CD14-positive monocyte (primary cell): ENCODE data around the gene LY86. TPM values are rescaled to one million over a fixed set of nuclear protein-coding genes. Genes with fewer than 3 reads are reported as not detected.

Experiments
- DNase-seq, 3 donors: peaks; one replicate each; pipeline ENCODE4 v3.0.0-alpha.2; 2011 to 2022
- H2AFZ ChIP-seq: 2 replicates; pipeline ENCODE4 v1.6.0; 2012; ENCODE audit warnings: mild to moderate bottlenecking, low read depth, low read length, inconsistent platforms; ENCODE audit not compliant: insufficient read depth, poor library complexity, severe bottlenecking
- H3K27ac ChIP-seq, 2 donors: 1 replicate in 1 of 2; 2 replicates in 1 of 2; pipeline ENCODE4 v1.5.1; 2012 to 2013; ENCODE audit warnings: low read length in 2 of 2, control low read depth in 1 of 2, inconsistent platforms in 1 of 2, low read depth in 1 of 2, mild to moderate bottlenecking in 1 of 2
- H3K27me3 ChIP-seq, 2 donors: one replicate each; pipeline versions ENCODE4 v1.6.0 to v1.6.1; 2011 to 2013; ENCODE audit warnings: low read length in 2 of 2; ENCODE audit not compliant: control insufficient read depth in 2 of 2, insufficient read depth in 2 of 2
- H3K36me3 ChIP-seq, 2 donors: replicated peaks in 1 of 2; 1 replicate in 1 of 2; 2 replicates in 1 of 2; pipeline versions ENCODE4 v1.5.1 to v1.6.1; 2012 to 2013; ENCODE audit warnings: low read length in 2 of 2, control low read depth in 1 of 2, inconsistent platforms in 1 of 2, mild to moderate bottlenecking in 1 of 2; ENCODE audit not compliant: insufficient read depth in 2 of 2, control insufficient read depth in 1 of 2
- H3K4me1 ChIP-seq, 2 donors: 1 replicate in 1 of 2; 2 replicates in 1 of 2; pipeline versions ENCODE4 v1.5.1 to v1.6.1; 2012 to 2013; ENCODE audit warnings: low read length in 2 of 2, control low read depth in 1 of 2, inconsistent platforms in 1 of 2, mild to moderate bottlenecking in 1 of 2, moderate library complexity in 1 of 2; ENCODE audit not compliant: insufficient read depth in 2 of 2, control insufficient read depth in 1 of 2
- H3K4me2 ChIP-seq: replicated peaks from 2 replicates; pipeline ENCODE3; 2012; ENCODE audit warnings: low read length, moderate library complexity, mild to moderate bottlenecking; ENCODE audit not compliant: poor library complexity, severe bottlenecking; ENCODE audit errors: extremely low read depth
- H3K4me3 ChIP-seq, 3 experiments: fragments of 200-600 bp in 1 of 3; sonication (generic) in 1 of 3; replicated peaks in 1 of 3; 1 replicate in 2 of 3; 2 replicates in 1 of 3; pipeline ENCODE4 v1.5.1; 2011 to 2013; ENCODE audit warnings: low read length in 3 of 3, mild to moderate bottlenecking in 3 of 3, control low read depth in 2 of 3, low read depth in 2 of 3, inconsistent platforms in 1 of 3, moderate library complexity in 1 of 3
- H3K79me2 ChIP-seq: 2 replicates; pipeline ENCODE4 v1.6.0; 2012; ENCODE audit warnings: mild to moderate bottlenecking, control low read depth, inconsistent platforms, low read length, moderate library complexity; ENCODE audit not compliant: insufficient read depth
- H3K9ac ChIP-seq: 2 replicates; pipeline ENCODE4 v1.6.0; 2017; ENCODE audit warnings: low read length, mild to moderate bottlenecking; ENCODE audit not compliant: insufficient read depth, poor library complexity, severe bottlenecking
- H3K9me3 ChIP-seq, 2 donors: replicated peaks in 1 of 2; 1 replicate in 1 of 2; 2 replicates in 1 of 2; pipeline versions ENCODE4 v1.5.1 to v1.6.1; 2012 to 2013; ENCODE audit warnings: low read length in 2 of 2, control low read depth in 1 of 2; ENCODE audit not compliant: control insufficient read depth in 1 of 2, insufficient read depth in 1 of 2
- H4K20me1 ChIP-seq: 2 replicates; pipeline ENCODE4 v1.6.0; 2012; ENCODE audit warnings: mild to moderate bottlenecking, low read length, control low read depth, moderate library complexity; ENCODE audit not compliant: insufficient read depth
- H3K27ac Mint-ChIP-seq, 7 donors: one replicate each; pipeline ENCODE4 v1.8.0; 2020; ENCODE audit warnings: mild to moderate bottlenecking in 7 of 7, mixed read lengths in 7 of 7, moderate library complexity in 6 of 7, inconsistent platforms in 2 of 7
- H3K27me3 Mint-ChIP-seq, 3 donors: one replicate each; pipeline ENCODE4 v1.8.0; 2021 to 2022; ENCODE audit warnings: low read depth in 3 of 3, mild to moderate bottlenecking in 3 of 3, mixed read lengths in 3 of 3, moderate library complexity in 3 of 3, inconsistent platforms in 1 of 3
- H3K36me3 Mint-ChIP-seq, 2 donors: one replicate each; pipeline ENCODE4 v1.8.0; 2020; ENCODE audit warnings: mixed read lengths in 2 of 2, inconsistent platforms in 1 of 2, mild to moderate bottlenecking in 1 of 2
- H3K4me1 Mint-ChIP-seq: one replicate; pipeline ENCODE4 v1.8.0; 2020; ENCODE audit warnings: mild to moderate bottlenecking, mixed read lengths
- H3K4me3 Mint-ChIP-seq, 2 donors: one replicate each; pipeline ENCODE4 v1.8.0; 2020; ENCODE audit warnings: mild to moderate bottlenecking in 2 of 2, mixed read lengths in 2 of 2, moderate library complexity in 1 of 2
- H3K9me3 Mint-ChIP-seq, 7 donors: one replicate each; pipeline ENCODE4 v1.8.0; 2020 to 2022; ENCODE audit warnings: mixed read lengths in 7 of 7, mild to moderate bottlenecking in 6 of 7, moderate library complexity in 6 of 7, inconsistent platforms in 2 of 7
- CTCF ChIP-seq: fragments of 200-600 bp; IDR thresholded peaks from one replicate; pipeline ENCODE4 v1.8.0; 2022; ENCODE audit warnings: antibody characterized with exemption, mild to moderate bottlenecking
- WGBS: methylation state at CpG from one replicate; pipeline ENCODE4 v1.1.5; 2013; ENCODE audit warnings: missing lambda C conversion rate; ENCODE audit not compliant: insufficient coverage; 5-methylcytosine and 5-hydroxymethylcytosine counted together
- intact Hi-C, 2 donors: fragments of 100-400 bp; cut with micrococcal nuclease; formaldehyde crosslinking; loops; one replicate each; pipeline versions ENCODE4 v1.15.0 to v1.15.1; 2023
- polyA plus RNA-seq, 3 donors: library from polyadenylated mRNA; depleted of rRNA in 1 of 3; unstranded in 2 of 3; stranded (reverse) in 1 of 3; fragments of 300-500 nt in 2 of 3; fragments of >200 nt in 1 of 3; fragmentation: Illumina TruSeq in 2 of 3; gene quantifications; 1 replicate in 2 of 3; 2 replicates in 1 of 3; pipeline ENCODE4 v1.2.3, GENCODE V29; 2012 to 2021

LY86 gene
- polyA plus RNA-seq, 3 donors, result 166 to 609 (median 454) TPM

DNA sequence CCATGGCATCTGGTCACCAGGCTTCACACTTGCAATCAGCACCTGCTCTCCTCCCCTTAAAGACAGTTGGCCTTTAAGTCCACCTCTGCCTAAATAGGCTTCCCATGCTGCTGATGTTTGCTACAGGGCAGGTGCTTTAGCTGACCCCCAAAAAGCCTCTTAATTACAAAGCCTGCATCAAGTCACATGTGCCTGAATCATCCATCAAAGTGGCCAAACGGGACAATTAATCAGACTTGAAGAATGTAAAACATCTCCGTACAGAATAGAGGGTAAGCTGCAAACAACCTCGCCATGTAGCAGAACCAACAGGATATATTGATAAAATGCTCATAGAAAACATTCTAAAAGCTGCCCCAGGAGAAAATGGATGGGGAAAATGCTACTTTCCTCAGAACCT lies 7.4 kb downstream of the LY86 start:
- H3K36me3 ChIP-seq, result peaks cover 8 to 41% of the 10 kb centered on the region in 2 donors
- intact Hi-C loops, result no loop called here

GRCh38 chr6:6596529-6597328 lies 8.2 kb downstream of the LY86 start:
- Histone ChIP-seq H2AFZ (no peak overlapping the region), H3K79me2 (peaks cover 82% of the 10 kb centered on the region), H3K4me2 (no peak overlapping the region), H3K27ac (peak overlapping the region in 1 of 2 donors; percentile 56), H3K4me1 (peaks cover 46 to 56% of the 10 kb centered on the region in 2 donors), H3K9ac (no peak overlapping the region), H4K20me1 (peaks cover 35% of the 10 kb centered on the region), H3K4me3 (no peak overlapping the region), H3K9me3 (no peaks in the 10 kb centered on the region), H3K36me3 (peaks cover 10 to 48% of the 10 kb centered on the region in 2 donors), H3K27me3 (no peaks in the 10 kb centered on the region)
- intact Hi-C loops, result no loop called here
- peaks cover 0 to 4% (median 0%) of the 10 kb centered on the region in 7 donors for H3K9me3 Mint-ChIP-seq
- H3K4me3 Mint-ChIP-seq, result no peak overlapping the region
- H3K4me1 Mint-ChIP-seq, result peaks cover 79% of the 10 kb centered on the region
- 58% methylated on average over 8 of the region's 14 CpGs for WGBS
- no peak for TF ChIP-seq CTCF
- H3K27me3 Mint-ChIP-seq, result peaks cover 0 to 3% (median 0%) of the 10 kb centered on the region in 3 donors
- peak overlapping the region; percentile 37 to 74 (median 56) for H3K27ac Mint-ChIP-seq
- no peak for DNase-seq
- peaks cover 43 to 64% of the 10 kb centered on the region in 2 donors for H3K36me3 Mint-ChIP-seq

More for the DNA sequence above, 7.4 kb downstream of the LY86 start:
- Histone ChIP-seq H3K9me3 (no peaks in the 10 kb centered on the region), H3K27ac (peak overlapping the region in 1 of 2 donors; percentile 56), H3K4me3 (no peak overlapping the region), H3K4me2 (no peak overlapping the region), H4K20me1 (peaks cover 35% of the 10 kb centered on the region), H3K27me3 (no peaks in the 10 kb centered on the region), H3K9ac (no peak overlapping the region), H2AFZ (no peak overlapping the region), H3K79me2 (peaks cover 83% of the 10 kb centered on the region), H3K4me1 (peaks cover 54 to 64% of the 10 kb centered on the region in 2 donors)
- Mint-ChIP-seq H3K27me3 (peaks cover 0 to 1% (median 0%) of the 10 kb centered on the region in 3 donors), H3K36me3 (peaks cover 40 to 59% of the 10 kb centered on the region in 2 donors), H3K4me3 (no peak overlapping the region), H3K27ac (peak overlapping the region in 2 of 7 donors; percentile 38 to 61), H3K9me3 (peaks cover 0 to under 1% (median 0%) of the 10 kb centered on the region in 7 donors), H3K4me1 (peaks cover 81% of the 10 kb centered on the region)
- no peak for TF ChIP-seq CTCF
- no peak for DNase-seq
- WGBS, result 79% methylated on average over 2 of the region's 3 CpGs
